GM06990 (cell line): ENCODE measurements around the gene PBX3.
A peak's percentile ranks its signal among the peaks of the same experiment; 100 is the strongest.

Experiments
- DNase-seq: peaks from one replicate; pipeline ENCODE4 v3.0.0-alpha.2; 2011; ENCODE audit not compliant: insufficient read length; ENCODE audit errors: extremely low read depth
- H3K27me3 ChIP-seq: replicated peaks from 2 replicates; pipeline ENCODE4 v1.6.0; 2011; ENCODE audit warnings: low read length; ENCODE audit not compliant: control insufficient read depth, insufficient read depth
- H3K36me3 ChIP-seq: 2 replicates; pipeline ENCODE4 v1.5.1; 2011; ENCODE audit warnings: low read length; ENCODE audit not compliant: control insufficient read depth, insufficient read depth
- H3K4me3 ChIP-seq: replicated peaks from 2 replicates; pipeline ENCODE4 v1.5.1; 2011; ENCODE audit warnings: low read depth, mild to moderate bottlenecking, control low read depth, low read length
- TF ChIP-seq, protein P1 (sequence below): IDR thresholded peaks from 2 replicates; pipeline ENCODE4 v1.5.1; 2011; ENCODE audit warnings: low read length, control low read depth, mild to moderate bottlenecking, inconsistent platforms; ENCODE audit not compliant: insufficient read depth, poor library complexity, severe bottlenecking

Gene PBX3

DNA sequence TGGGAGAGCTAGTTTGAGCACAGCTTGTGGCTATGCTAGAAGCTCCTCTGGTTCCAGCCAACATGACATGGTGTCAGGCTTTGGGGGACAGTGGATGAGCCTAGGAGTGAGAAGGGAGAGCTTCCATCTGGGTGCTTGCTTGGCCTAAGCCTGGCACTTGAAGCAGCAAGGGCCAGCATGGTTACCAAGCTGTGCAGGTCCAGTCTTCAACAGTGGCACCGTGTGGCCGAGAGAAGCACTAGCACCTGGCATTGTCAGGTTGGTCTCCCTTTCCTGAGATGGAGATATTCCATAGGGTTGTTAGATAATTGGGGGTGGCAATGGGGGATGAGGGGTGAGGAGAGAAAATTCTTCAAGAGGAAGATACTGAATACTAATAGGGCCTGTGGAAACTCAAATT is 261.9 kb downstream of the PBX3 start:
- DNase-seq: no peak
- Histone ChIP-seq H3K4me3 (no peak overlapping the region), H3K36me3 (no peaks in the 10 kb centered on the region), H3K27me3 (no peaks in the 10 kb centered on the region)
- TF ChIP-seq, protein P1, sequence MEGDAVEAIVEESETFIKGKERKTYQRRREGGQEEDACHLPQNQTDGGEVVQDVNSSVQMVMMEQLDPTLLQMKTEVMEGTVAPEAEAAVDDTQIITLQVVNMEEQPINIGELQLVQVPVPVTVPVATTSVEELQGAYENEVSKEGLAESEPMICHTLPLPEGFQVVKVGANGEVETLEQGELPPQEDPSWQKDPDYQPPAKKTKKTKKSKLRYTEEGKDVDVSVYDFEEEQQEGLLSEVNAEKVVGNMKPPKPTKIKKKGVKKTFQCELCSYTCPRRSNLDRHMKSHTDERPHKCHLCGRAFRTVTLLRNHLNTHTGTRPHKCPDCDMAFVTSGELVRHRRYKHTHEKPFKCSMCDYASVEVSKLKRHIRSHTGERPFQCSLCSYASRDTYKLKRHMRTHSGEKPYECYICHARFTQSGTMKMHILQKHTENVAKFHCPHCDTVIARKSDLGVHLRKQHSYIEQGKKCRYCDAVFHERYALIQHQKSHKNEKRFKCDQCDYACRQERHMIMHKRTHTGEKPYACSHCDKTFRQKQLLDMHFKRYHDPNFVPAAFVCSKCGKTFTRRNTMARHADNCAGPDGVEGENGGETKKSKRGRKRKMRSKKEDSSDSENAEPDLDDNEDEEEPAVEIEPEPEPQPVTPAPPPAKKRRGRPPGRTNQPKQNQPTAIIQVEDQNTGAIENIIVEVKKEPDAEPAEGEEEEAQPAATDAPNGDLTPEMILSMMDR: peak; percentile 11

- no peaks in the 10 kb centered on the region for H3K36me3 ChIP-seq
- TF ChIP-seq, protein P1: no peak
- H3K4me3 ChIP-seq: no peak overlapping the region
- DNase-seq: no peak
- no peaks in the 10 kb centered on the region for H3K27me3 ChIP-seq
Measured at GRCh38 chr9:126014726-126015125, 267.6 kb downstream of the PBX3 start.

- Histone ChIP-seq H3K36me3 (no peaks in the 10 kb centered on the region), H3K4me3 (no peak overlapping the region), H3K27me3 (no peaks in the 10 kb centered on the region)
- TF ChIP-seq, protein P1: no peak
- no peak for DNase-seq
Measured at GRCh38 chr9:126015424-126015823, 268.3 kb downstream of the PBX3 start.

DNA sequence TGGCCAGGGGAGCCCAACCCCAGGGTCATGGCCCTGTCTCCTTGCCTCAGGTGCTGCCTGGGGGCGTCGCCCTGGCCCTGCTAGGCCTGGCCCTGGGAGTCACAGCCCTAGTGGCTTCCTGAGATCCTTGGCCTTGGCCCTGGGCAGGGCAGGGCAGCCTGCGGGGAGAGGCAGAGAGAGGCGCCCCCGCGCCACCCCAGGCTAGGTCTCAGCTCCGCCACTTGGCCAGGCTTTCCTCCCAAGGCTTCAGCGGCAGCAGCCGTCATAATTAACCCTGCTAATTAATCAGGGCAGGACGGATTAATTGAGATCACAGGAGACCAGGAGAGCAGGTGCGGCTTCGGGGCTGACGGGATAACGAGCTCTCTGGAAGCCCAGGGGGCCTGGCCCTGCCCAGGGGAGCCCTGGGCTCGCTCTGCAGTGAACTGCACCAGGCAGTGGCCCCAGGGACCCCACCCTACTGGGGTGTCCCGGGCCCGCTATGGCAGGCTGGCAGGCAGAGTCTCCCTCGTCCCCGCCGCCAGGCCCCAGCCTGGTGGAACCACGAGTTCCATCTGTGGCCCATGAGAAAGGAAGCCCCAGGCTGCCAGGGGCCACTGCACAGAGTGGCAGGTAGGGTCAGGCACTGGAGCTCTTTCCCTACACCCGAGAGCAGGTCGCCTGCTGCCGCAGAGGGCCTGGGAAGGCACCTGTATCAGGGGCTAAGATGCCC is 269.6 kb downstream of the PBX3 start:
- no peaks in the 10 kb centered on the region for H3K27me3 ChIP-seq
- no peaks in the 10 kb centered on the region for H3K36me3 ChIP-seq
- DNase-seq: no peak
- H3K4me3 ChIP-seq: no peak overlapping the region
- TF ChIP-seq, protein P1: no peak
